ENCODE results near the gene COLQ. TPM values are rescaled to one million over a fixed set of nuclear protein-coding genes. Genes with fewer than 3 reads are reported as not detected.
A peak's percentile ranks its signal among the peaks of the same experiment; 100 is the strongest.

COLQ gene
- total and polyA plus RNA-seq, 2 experiments from 2014 or later: 0.32 to 0.93 TPM

- TF ChIP-seq EZH2phosphoT487 (IDR thresholded peaks at IDR 0.05; ENCODE audit: insufficient read depth, low read depth) (no peak), EZH2 (IDR thresholded peaks at IDR 0.05; ENCODE audit: insufficient read depth, poor library complexity, severe bottlenecking) (no peak)
- Histone ChIP-seq H3K27me3 (replicated peaks; ENCODE audit: insufficient read depth) (no peaks in the 10 kb centered on the region), H4K20me1 (ENCODE audit: insufficient read depth) (no peaks in the 10 kb centered on the region), H3F3A (ENCODE audit: insufficient read depth) (no peaks in the 10 kb centered on the region), H2AFZ (no peak overlapping the region), H3K79me2 (ENCODE audit: insufficient read depth) (no peaks in the 10 kb centered on the region), H3K4me1 (ENCODE audit: insufficient read depth) (no peaks in the 10 kb centered on the region), H3K4me3 (no peak overlapping the region), H3K9me2 (ENCODE audit: insufficient read depth) (no peaks in the 10 kb centered on the region), H3K9ac (no peak overlapping the region), H3K27ac (no peak overlapping the region), H3K9me3 (ENCODE audit: low read depth) (no peaks in the 10 kb centered on the region), H3K36me3 (ENCODE audit: low read depth) (peaks cover 7% of the 10 kb centered on the region; the same call in 1 of the 2 replicates), H3K4me2 (ENCODE audit: unreplicated experiment) (no peak overlapping the region)
- 74 to 77% methylated on average over 2 of the region's 2 CpGs for WGBS, 2 experiments (ENCODE audit: low coverage in 1 of 2, low lambda C conversion rate in 2 of 2, missing lambda C conversion rate in 2 of 2)
- in situ Hi-C loops (cut with MboI): loop anchor here (10.0 kb wide), 1 partner anchor 295 kb away; no protein-coding TSS in a partner anchor
- DNase-seq: no peak
Measured at GRCh38 chr3:15409774-15410173, 111.7 kb downstream of the COLQ start.

GRCh38 chr3:15409239-15409638 is 112.3 kb downstream of the COLQ start:
- Histone ChIP-seq H3F3A (ENCODE audit: insufficient read depth) (no peaks in the 10 kb centered on the region), H2AFZ (no peak overlapping the region), H3K4me2 (ENCODE audit: unreplicated experiment) (no peak overlapping the region), H4K20me1 (ENCODE audit: insufficient read depth) (no peaks in the 10 kb centered on the region), H3K9me3 (ENCODE audit: low read depth) (no peaks in the 10 kb centered on the region), H3K9me2 (ENCODE audit: insufficient read depth) (no peaks in the 10 kb centered on the region), H3K27ac (no peak overlapping the region), H3K36me3 (ENCODE audit: low read depth) (peaks cover 7% of the 10 kb centered on the region; the same call in 1 of the 2 replicates), H3K9ac (no peak overlapping the region), H3K79me2 (ENCODE audit: insufficient read depth) (no peaks in the 10 kb centered on the region), H3K4me1 (ENCODE audit: insufficient read depth) (no peaks in the 10 kb centered on the region), H3K27me3 (replicated peaks; ENCODE audit: insufficient read depth) (no peaks in the 10 kb centered on the region), H3K4me3 (no peak overlapping the region)
- DNase-seq: no peak
- TF ChIP-seq EZH2 (IDR thresholded peaks at IDR 0.05; ENCODE audit: insufficient read depth, poor library complexity, severe bottlenecking) (no peak), EZH2phosphoT487 (IDR thresholded peaks at IDR 0.05; ENCODE audit: insufficient read depth, low read depth) (no peak)
- WGBS, 2 experiments (ENCODE audit: low coverage in 1 of 2, low lambda C conversion rate in 2 of 2, missing lambda C conversion rate in 2 of 2): 62 to 66% methylated on average over 3 of the region's 3 CpGs
- in situ Hi-C loops (cut with MboI): no loop called here

GRCh38 chr3:15405448-15406050 is 116.0 kb downstream of the COLQ start:
- Histone ChIP-seq H3K4me2 (ENCODE audit: unreplicated experiment) (no peak overlapping the region), H2AFZ (no peak overlapping the region), H3K36me3 (ENCODE audit: low read depth) (no peaks in the 10 kb centered on the region), H4K20me1 (ENCODE audit: insufficient read depth) (no peaks in the 10 kb centered on the region), H3K4me3 (no peak overlapping the region), H3K9me2 (ENCODE audit: insufficient read depth) (no peaks in the 10 kb centered on the region), H3K27me3 (replicated peaks; ENCODE audit: insufficient read depth) (no peaks in the 10 kb centered on the region), H3K27ac (no peak overlapping the region), H3K9ac (no peak overlapping the region), H3F3A (ENCODE audit: insufficient read depth) (no peaks in the 10 kb centered on the region), H3K9me3 (ENCODE audit: low read depth) (no peaks in the 10 kb centered on the region), H3K79me2 (ENCODE audit: insufficient read depth) (no peaks in the 10 kb centered on the region), H3K4me1 (ENCODE audit: insufficient read depth) (no peaks in the 10 kb centered on the region)
- WGBS, 2 experiments (ENCODE audit: low coverage in 1 of 2, low lambda C conversion rate in 2 of 2, missing lambda C conversion rate in 2 of 2): 35 to 36% methylated on average over 3 of the region's 3 CpGs
- peak; percentile 77 for DNase-seq
- TF ChIP-seq EZH2phosphoT487 (IDR thresholded peaks at IDR 0.05; ENCODE audit: insufficient read depth, low read depth) (no peak), EZH2 (IDR thresholded peaks at IDR 0.05; ENCODE audit: insufficient read depth, poor library complexity, severe bottlenecking) (no peak)
- in situ Hi-C loops (cut with MboI): no loop called here

- in situ Hi-C loops (cut with MboI): no loop called here
- no peaks in the 10 kb centered on the region for H3K79me2 ChIP-seq (ENCODE audit: insufficient read depth)
- H3F3A ChIP-seq (ENCODE audit: insufficient read depth): no peaks in the 10 kb centered on the region
- DNase-seq: no peak
- H3K4me1 ChIP-seq (ENCODE audit: insufficient read depth): no peaks in the 10 kb centered on the region
- H4K20me1 ChIP-seq (ENCODE audit: insufficient read depth): no peaks in the 10 kb centered on the region
- 85 to 91% methylated on average over 1 of the region's 1 CpG for WGBS, 2 experiments (ENCODE audit: low coverage in 1 of 2, low lambda C conversion rate in 2 of 2, missing lambda C conversion rate in 2 of 2)
- H3K27ac ChIP-seq: no peak overlapping the region
- no peak overlapping the region for H3K4me2 ChIP-seq (ENCODE audit: unreplicated experiment)
- no peaks in the 10 kb centered on the region for H3K36me3 ChIP-seq (ENCODE audit: low read depth)
- no peaks in the 10 kb centered on the region for H3K27me3 ChIP-seq (replicated peaks; ENCODE audit: insufficient read depth)
- no peaks in the 10 kb centered on the region for H3K9me2 ChIP-seq (ENCODE audit: insufficient read depth)
- no peak overlapping the region for H3K9ac ChIP-seq
- H2AFZ ChIP-seq: no peak overlapping the region
- TF ChIP-seq EZH2phosphoT487 (IDR thresholded peaks at IDR 0.05; ENCODE audit: insufficient read depth, low read depth) (no peak), EZH2 (IDR thresholded peaks at IDR 0.05; ENCODE audit: insufficient read depth, poor library complexity, severe bottlenecking) (no peak)
- H3K9me3 ChIP-seq (ENCODE audit: low read depth): no peaks in the 10 kb centered on the region
- no peak overlapping the region for H3K4me3 ChIP-seq
Measured at GRCh38 chr3:15404767-15405166, 116.7 kb downstream of the COLQ start.
